Measurements from ENCODE around the gene GRK1. TPM values are rescaled to one million over a fixed set of nuclear protein-coding genes. Genes with fewer than 3 reads are reported as not detected.

The GRK1 gene
- total RNA-seq, 1 donor, result not detected

GRCh38 chr13:113784645-113785024 lies 117.6 kb downstream of the GRK1 start:
- Histone ChIP-seq H3K9me3 (ENCODE audit: low read depth, low read length) (no peaks in the 10 kb centered on the region), H3K27me3 (ENCODE audit: insufficient read depth, low read length) (no peaks in the 10 kb centered on the region), H3K4me1 (ENCODE audit: insufficient read depth, low read length) (no peaks in the 10 kb centered on the region), H3K4me3 (ENCODE audit: low read length) (no peak overlapping the region)

GRCh38 chr13:113785051-113786010 lies 118.3 kb downstream of the GRK1 start:
- no peaks in the 10 kb centered on the region for H3K27me3 ChIP-seq (ENCODE audit: insufficient read depth, low read length)
- H3K4me3 ChIP-seq (ENCODE audit: low read length), result no peak overlapping the region
- no peaks in the 10 kb centered on the region for H3K9me3 ChIP-seq (ENCODE audit: low read depth, low read length)
- no peaks in the 10 kb centered on the region for H3K4me1 ChIP-seq (ENCODE audit: insufficient read depth, low read length)

DNA sequence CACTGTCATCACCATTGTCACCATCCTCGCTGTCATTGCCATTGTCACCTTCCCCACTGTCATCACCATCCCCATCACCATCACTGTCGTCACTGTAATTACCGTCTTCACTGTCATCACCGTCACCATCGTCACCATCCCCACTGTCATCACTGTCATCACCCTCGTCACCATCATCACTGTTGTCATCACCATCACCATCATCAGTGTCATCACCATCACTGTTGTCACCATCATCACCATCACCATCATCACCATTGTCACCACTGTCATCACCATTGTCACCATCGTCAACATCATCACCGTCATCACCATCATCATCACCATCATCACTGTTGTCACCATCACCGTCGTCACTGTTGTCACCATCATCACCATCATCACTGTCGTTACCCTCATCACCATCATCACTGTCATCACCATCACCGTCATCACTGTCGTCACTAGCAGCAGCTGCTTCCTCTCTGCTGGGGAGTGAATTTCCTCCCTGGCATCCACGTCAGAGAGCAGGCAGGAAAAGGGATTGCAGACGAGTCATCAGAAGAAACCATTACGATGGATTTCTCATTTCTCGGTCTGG lies 119.3 kb downstream of the GRK1 start:
- Histone ChIP-seq H3K27me3 (ENCODE audit: insufficient read depth, low read length) (no peaks in the 10 kb centered on the region), H3K4me3 (ENCODE audit: low read length) (no peak overlapping the region), H3K9me3 (ENCODE audit: low read depth, low read length) (no peaks in the 10 kb centered on the region), H3K4me1 (ENCODE audit: insufficient read depth, low read length) (no peaks in the 10 kb centered on the region)

Other genes starting within 250 kb of the GRK1 start
- gene ADPRHL1, start 213.7 kb upstream of the GRK1 start, total RNA-seq, result 0.52 TPM
- gene DCUN1D2, start 176.5 kb upstream of the GRK1 start, total RNA-seq, result 6.2 TPM
- 20.3 TPM for gene TFDP1, start 82.5 kb upstream of the GRK1 start, total RNA-seq
- not detected for gene ATP4B, start 9.0 kb upstream of the GRK1 start, total RNA-seq
- gene TMEM255B, start 92.0 kb downstream of the GRK1 start, total RNA-seq, result 0.84 TPM
- 3.3 TPM for gene GAS6, start 196.9 kb downstream of the GRK1 start, total RNA-seq